IMR-90 (cell line): ENCODE measurements around the gene DMRT1.

Experiments used
- CEBPB ChIP-seq: IDR thresholded peaks from 2 replicates; pipeline ENCODE4 v1.6.1; 2012; ENCODE audit warnings: low read depth, low read length, improper control_type of control experiment
- MAZ ChIP-seq: IDR thresholded peaks from 2 replicates; pipeline ENCODE4 v1.6.1; 2012; ENCODE audit warnings: low read depth, mild to moderate bottlenecking, low read length, improper control_type of control experiment, moderate library complexity, borderline replicate concordance
- POLR2A ChIP-seq: IDR thresholded peaks from 2 replicates; pipeline ENCODE4 v1.6.1; 2012; ENCODE audit warnings: mild to moderate bottlenecking, low read depth, low read length
- RAD21 ChIP-seq: IDR thresholded peaks from 2 replicates; pipeline ENCODE4 v1.6.1; 2012; ENCODE audit warnings: low read length, improper control_type of control experiment
- RCOR1 ChIP-seq: IDR thresholded peaks from 2 replicates; pipeline ENCODE4 v1.6.1; 2012; ENCODE audit warnings: mild to moderate bottlenecking, low read length, improper control_type of control experiment; ENCODE audit not compliant: insufficient replicate concordance
- SMC3 ChIP-seq: fragments of 150-350 bp; IDR thresholded peaks from 2 replicates; pipeline ENCODE4 v1.6.1; 2016; ENCODE audit warnings: low read depth, mild to moderate bottlenecking, antibody characterized with exemption, low read length, moderate library complexity
- TF ChIP-seq, protein P1 (sequence below): fragments of 150-350 bp; IDR thresholded peaks from 2 replicates; pipeline ENCODE4 v1.6.1; 2017; ENCODE audit warnings: mild to moderate bottlenecking, antibody characterized with exemption, low read length, low read depth
- TF ChIP-seq, protein P2 (sequence below): conservative IDR thresholded peaks from 2 replicates; pipeline ENCODE4 v1.5.1; 2012; ENCODE audit warnings: mild to moderate bottlenecking, low read depth, low read length, improper control_type of control experiment
- TF ChIP-seq, protein P3 (sequence below): fragments of 150-350 bp; IDR thresholded peaks from 2 replicates; pipeline ENCODE4 v1.6.1; 2016; ENCODE audit warnings: low read depth, mild to moderate bottlenecking, low read length, moderate library complexity, borderline replicate concordance

DNA sequence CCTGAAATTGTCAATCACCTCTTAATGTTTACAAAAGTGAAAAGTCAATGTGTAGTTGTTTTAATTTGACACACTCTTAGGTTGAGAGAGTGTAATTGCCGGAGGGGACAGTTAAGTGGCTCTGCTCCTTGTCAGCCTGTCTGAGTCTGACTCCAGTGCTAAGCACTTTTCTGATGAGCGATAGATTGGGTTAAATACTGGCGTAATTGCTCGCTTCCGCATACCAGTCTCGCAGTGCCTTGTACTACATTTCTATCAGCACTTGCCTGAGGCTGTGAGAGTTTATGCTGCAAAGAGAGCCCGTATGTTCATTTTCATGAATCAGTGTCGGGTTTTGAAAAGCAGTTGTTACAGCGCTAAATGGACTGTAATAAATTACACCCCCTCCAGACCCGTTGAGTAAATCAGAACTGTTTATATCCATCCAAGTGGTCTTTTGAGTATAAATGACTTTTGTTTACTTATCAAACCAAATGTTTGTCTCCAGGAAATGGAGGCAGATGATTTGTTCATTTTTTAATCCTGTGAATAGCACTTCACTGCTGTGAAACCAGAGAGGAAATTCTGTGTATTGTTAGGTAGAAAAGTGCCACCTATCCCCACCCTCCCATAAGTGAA is 94.0 kb downstream of the DMRT1 start:
- TF ChIP-seq, protein P1, sequence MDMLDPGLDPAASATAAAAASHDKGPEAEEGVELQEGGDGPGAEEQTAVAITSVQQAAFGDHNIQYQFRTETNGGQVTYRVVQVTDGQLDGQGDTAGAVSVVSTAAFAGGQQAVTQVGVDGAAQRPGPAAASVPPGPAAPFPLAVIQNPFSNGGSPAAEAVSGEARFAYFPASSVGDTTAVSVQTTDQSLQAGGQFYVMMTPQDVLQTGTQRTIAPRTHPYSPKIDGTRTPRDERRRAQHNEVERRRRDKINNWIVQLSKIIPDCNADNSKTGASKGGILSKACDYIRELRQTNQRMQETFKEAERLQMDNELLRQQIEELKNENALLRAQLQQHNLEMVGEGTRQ: no peak
- TF ChIP-seq, protein P2, sequence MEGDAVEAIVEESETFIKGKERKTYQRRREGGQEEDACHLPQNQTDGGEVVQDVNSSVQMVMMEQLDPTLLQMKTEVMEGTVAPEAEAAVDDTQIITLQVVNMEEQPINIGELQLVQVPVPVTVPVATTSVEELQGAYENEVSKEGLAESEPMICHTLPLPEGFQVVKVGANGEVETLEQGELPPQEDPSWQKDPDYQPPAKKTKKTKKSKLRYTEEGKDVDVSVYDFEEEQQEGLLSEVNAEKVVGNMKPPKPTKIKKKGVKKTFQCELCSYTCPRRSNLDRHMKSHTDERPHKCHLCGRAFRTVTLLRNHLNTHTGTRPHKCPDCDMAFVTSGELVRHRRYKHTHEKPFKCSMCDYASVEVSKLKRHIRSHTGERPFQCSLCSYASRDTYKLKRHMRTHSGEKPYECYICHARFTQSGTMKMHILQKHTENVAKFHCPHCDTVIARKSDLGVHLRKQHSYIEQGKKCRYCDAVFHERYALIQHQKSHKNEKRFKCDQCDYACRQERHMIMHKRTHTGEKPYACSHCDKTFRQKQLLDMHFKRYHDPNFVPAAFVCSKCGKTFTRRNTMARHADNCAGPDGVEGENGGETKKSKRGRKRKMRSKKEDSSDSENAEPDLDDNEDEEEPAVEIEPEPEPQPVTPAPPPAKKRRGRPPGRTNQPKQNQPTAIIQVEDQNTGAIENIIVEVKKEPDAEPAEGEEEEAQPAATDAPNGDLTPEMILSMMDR: no peak
- TF ChIP-seq CEBPB: no peak
- TF ChIP-seq POLR2A: no peak
- no peak for TF ChIP-seq MAZ
- TF ChIP-seq, protein P3, sequence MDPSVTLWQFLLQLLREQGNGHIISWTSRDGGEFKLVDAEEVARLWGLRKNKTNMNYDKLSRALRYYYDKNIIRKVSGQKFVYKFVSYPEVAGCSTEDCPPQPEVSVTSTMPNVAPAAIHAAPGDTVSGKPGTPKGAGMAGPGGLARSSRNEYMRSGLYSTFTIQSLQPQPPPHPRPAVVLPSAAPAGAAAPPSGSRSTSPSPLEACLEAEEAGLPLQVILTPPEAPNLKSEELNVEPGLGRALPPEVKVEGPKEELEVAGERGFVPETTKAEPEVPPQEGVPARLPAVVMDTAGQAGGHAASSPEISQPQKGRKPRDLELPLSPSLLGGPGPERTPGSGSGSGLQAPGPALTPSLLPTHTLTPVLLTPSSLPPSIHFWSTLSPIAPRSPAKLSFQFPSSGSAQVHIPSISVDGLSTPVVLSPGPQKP: no peak
- no peak for TF ChIP-seq SMC3
- no peak for TF ChIP-seq RAD21
- TF ChIP-seq RCOR1: no peak
